ENCODE data around the gene CAPN6. TPM values are rescaled to one million over a fixed set of nuclear protein-coding genes. Genes with fewer than 3 reads are reported as not detected.

CAPN6 gene
- total and polyA plus RNA-seq, 10 of the 15 experiments (the other 5 are each of a cell fraction or from before 2014, with no cell fraction given): not detected

GRCh38 chrX:111318901-111319300, 48.6 kb upstream of the CAPN6 start (continued):
- TF ChIP-seq ZBTB11 (CRISPR knock-in tag; IDR thresholded peaks at IDR 0.05) (no peak), TCF7 (IDR thresholded peaks at IDR 0.05; ENCODE audit: borderline replicate concordance) (no peak), KAT2A (conservative IDR thresholded peaks at IDR 0.05; ENCODE audit: control insufficient read depth, low read depth, low read length) (no peak), BMI1 (IDR thresholded peaks at IDR 0.05; ENCODE audit: borderline replicate concordance) (no peak), SPI1 (IDR thresholded peaks at IDR 0.05; ENCODE audit: borderline replicate concordance, insufficient read depth, low read depth, low read length) (no peak), RFX5 (IDR thresholded peaks at IDR 0.05; ENCODE audit: low read depth, low read length) (no peak)

- no peaks in the 10 kb centered on the region for H3K4me1 ChIP-seq (ENCODE audit: control insufficient read depth, insufficient read depth, low read length)
- no peak for FAIRE-seq
- no peaks in the 10 kb centered on the region for H3K36me3 ChIP-seq (ENCODE audit: control insufficient read depth in 2 of 2, insufficient read depth in 2 of 2, low read length in 1 of 2)
- no TSS peak for BruUV-seq (replicated peaks)
- ChIA-PET POLR2A (no interaction called here), CTCF (no interaction called here), SMC1A (ENCODE audit: uncharacterized antibody, unreplicated experiment) (interaction anchor here (1.1 kb wide), 1 partner anchor 12 kb away, joined by 3 read pairs; no protein-coding TSS in a partner anchor), RAD21 (ENCODE audit: unreplicated experiment) (no interaction called here)
- H3K9ac ChIP-seq (ENCODE audit: control insufficient read depth, insufficient read depth, low read length): no peak overlapping the region
- no peak overlapping the region for H3K4me3 ChIP-seq
- H3K9me3 ChIP-seq (replicated peaks; ENCODE audit: control insufficient read depth, insufficient read depth, low read length): no peaks in the 10 kb centered on the region
- no peak overlapping the region for H3K4me2 ChIP-seq (ENCODE audit: control insufficient read depth, insufficient read depth)
- H2AFZ ChIP-seq (ENCODE audit: control insufficient read depth, low read depth, low read length): no peak overlapping the region
- ATAC-seq: no peak
- intact Hi-C loops (cut with micrococcal nuclease; ENCODE audit: unreplicated experiment): no loop called here
- no peak for DNase-seq (ENCODE audit: low read depth, low spot score)
- in situ Hi-C loops (cut with MboI): no loop called here
- H4K20me1 ChIP-seq (ENCODE audit: control insufficient read depth, insufficient read depth): no peaks in the 10 kb centered on the region
- no peaks in the 10 kb centered on the region for H3K79me2 ChIP-seq (ENCODE audit: control insufficient read depth, insufficient read depth, low read length)
- H3K27me3 ChIP-seq (replicated peaks in 1 of 2; ENCODE audit: control insufficient read depth in 2 of 2, insufficient read depth in 2 of 2, low read length in 1 of 2): 0 out of 4 replicates have a peak, but pooled peaks cover 0 to 2% of the 10 kb centered on the region in 2 experiments
- no peak overlapping the region for H3K27ac ChIP-seq (ENCODE audit: control insufficient read depth, insufficient read depth)
- WGBS (ENCODE audit: insufficient coverage, insufficient replicate concordance, low lambda C conversion rate, missing lambda C conversion rate): 37% methylated on average over 2 of the region's 2 CpGs
- no peak for TF ChIP-seq EP300 (IDR thresholded peaks at IDR 0.05; ENCODE audit: borderline replicate concordance in 1 of 2, control insufficient read depth in 1 of 2, low read depth in 2 of 2, low read length in 2 of 2)
- no peak for TF ChIP-seq MEF2A (IDR thresholded peaks at IDR 0.05; ENCODE audit: insufficient read depth, low read depth, low read length)
- TF ChIP-seq NBN (IDR thresholded peaks at IDR 0.05): no peak
- TF ChIP-seq PRDM15 (CRISPR knock-in tag; IDR thresholded peaks at IDR 0.05): no peak
- no peak for TF ChIP-seq ZNF384 (IDR thresholded peaks at IDR 0.05; ENCODE audit: borderline replicate concordance, low read depth, low read length)
- TF ChIP-seq CTCF (IDR thresholded peaks at IDR 0.05 in 2 of 3, conservative IDR thresholded peaks at IDR 0.05 in 1 of 3; ENCODE audit: control insufficient read depth in 2 of 3, extremely low read depth in 1 of 3, insufficient read depth in 1 of 3, low read depth in 3 of 3, low read length in 3 of 3): no peak
- no peak for TF ChIP-seq MYB (IDR thresholded peaks at IDR 0.05; ENCODE audit: borderline replicate concordance, low read depth, low read length)
- TF ChIP-seq TBL1XR1 (IDR thresholded peaks at IDR 0.05; ENCODE audit: low read depth, low read length): no peak
These were observed 38.8 kb upstream of the CAPN6 start for GRCh38 chrX:111309083-111309482.
